Measurements from ENCODE around the gene EPG5.
"Not testable (repeated sequence)": the region's sequence is repeated elsewhere in the genome, so short reads cannot be mapped to it uniquely, and the experiment has no call there.

- TF ChIP-seq CTCF (IDR thresholded peaks at IDR 0.05; ENCODE audit: insufficient read depth, low read depth, low read length); EZH2 (IDR thresholded peaks at IDR 0.05; ENCODE audit: insufficient read depth, low read length): not testable (repeated sequence)
Measured at GRCh38 chr18:45826716-45827115, 140.4 kb downstream of the EPG5 start.
